SH-SY5Y (cell line): ENCODE results near the gene OR6C74.

Experiments used
- GATA2 ChIP-seq: IDR thresholded peaks from 2 replicates; pipeline ENCODE4 v1.6.1; 2011; ENCODE audit warnings: mild to moderate bottlenecking, low read depth, low read length
- GATA3 ChIP-seq: IDR thresholded peaks from 2 replicates; pipeline ENCODE4 v1.6.1; 2011; ENCODE audit warnings: low read depth, mild to moderate bottlenecking, low read length, moderate library complexity

DNA sequence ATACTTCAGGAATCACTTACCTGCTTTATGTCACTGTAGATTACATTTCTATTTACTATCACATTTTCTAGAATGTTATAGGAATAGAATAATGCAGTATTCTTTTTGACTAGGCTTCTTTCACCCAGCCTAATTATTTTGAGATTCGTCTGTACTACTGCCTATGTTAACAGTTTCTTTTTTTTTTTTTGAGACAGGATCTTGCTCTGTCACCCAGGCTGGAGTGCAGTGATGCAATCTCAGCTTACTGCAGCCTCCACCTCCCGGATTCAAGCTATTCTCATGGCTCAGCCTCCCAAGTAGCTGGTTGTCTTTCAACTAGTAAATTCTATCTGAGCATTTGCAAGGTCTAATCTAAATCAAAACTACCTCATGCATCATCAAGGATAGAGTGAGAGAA lies 45.6 kb downstream of the OR6C74 start:
- TF ChIP-seq GATA3 (no peak), GATA2 (no peak)
